SHP77 (cell line): Measurements from ENCODE around the gene MAP3K20.

Source experiments
- DNase-seq, 2 experiments: peaks; one replicate each; lab custom pipeline; 2025; lab: John Stamatoyannopoulos, UW

The MAP3K20 gene

DNA sequence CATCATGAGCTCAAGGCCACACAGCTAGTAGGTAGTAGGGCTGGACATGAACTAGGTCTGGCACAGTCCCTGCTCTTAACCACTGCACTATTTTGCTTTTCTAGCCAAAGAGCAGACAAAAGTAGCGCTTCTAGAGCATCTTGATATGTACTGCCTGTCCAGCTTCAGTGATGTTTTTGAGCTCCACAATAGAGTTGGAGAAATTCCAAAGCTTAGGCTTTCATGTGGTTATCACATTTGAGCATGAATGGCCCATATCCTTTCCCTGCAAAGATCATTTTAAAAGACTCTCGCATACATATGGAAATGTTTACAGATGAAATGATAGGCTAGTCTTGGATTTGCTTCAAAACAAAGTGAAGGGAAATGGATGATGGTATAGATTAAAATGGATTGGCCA, 128.7 kb downstream of the MAP3K20 start:
- DNase-seq: no peak

DNA sequence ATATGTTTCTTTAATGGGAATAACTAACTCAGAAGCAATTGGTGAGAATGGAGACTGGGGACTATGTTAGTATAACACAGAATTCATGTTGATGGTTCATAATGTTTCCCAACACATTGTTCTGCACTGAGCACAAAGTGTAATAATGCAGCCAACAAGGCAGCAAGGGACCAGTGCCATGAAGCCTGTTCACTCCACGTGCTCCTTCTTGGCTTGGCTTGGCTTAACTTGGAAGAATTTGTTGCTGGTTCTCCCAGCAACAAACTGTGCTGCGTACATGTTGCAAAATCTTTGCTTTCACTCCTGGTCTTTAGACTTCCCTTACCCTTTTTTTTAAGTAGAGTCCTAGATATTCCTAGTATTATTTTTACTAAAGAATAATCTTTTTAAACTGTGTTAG, 129.7 kb downstream of the MAP3K20 start:
- no peak for DNase-seq

DNA sequence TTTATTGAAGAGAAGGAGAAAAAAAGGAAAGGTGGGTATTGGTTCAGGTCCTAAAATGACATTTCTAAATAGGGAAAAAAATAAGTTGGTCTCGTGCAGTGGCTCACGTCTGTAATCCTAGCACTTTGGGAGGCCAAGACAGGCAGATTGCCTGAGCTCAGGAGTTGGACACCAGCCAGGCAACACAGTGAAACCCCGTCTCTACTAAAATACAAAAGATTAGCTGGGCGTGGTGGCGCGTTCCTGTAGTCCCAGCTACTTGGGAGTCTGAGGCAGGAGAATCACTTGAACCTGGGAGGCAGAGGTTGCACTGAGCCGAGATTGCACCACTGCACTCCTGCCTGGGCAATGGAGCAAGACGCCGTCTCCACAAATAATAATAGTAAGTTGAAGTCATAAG, 131.5 kb downstream of the MAP3K20 start:
- DNase-seq: peak in 1 of 2 experiments; percentile 14

DNA sequence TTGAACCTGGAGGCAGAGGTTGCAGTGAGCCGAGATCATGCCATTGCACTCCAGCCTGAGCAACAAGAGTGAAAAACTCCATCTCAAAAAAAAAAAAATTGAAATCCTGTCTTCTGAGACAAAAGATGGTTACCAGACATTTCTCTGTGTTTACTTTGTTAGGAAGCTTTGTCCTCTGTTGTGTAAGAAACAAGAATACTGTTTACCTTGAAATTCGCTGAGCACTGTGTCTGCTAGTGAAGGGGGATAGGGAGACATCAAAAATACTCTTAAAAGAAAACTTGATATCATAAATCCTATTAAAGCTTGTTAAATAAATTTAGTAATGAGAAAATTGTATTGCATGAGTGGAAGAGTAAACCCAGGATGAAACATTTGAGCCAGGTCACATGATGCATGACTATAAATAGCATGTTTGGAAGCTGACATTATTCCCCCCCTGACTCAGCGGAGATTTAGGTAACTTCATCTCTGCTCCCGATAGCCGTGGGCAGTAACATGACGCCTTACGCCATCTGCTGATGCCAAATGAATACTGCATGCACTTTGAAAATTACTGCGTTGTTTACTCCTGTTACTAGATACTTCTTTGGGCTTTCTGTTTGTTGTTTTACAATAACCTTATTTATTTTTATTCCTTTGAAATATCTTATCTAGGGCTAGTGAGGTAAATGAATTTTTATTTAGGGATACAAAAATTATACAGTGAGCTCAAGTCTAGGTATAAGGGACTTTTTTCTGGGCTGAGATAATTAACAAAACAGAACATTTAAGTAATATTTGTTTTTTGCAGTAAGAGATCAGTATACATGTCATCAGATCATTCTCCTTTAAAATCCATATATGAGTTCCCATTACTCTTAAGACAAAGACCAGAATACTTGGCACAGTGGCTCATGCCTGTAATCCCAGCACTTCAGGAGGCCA, 134.9 kb downstream of the MAP3K20 start:
- DNase-seq: peak; percentile 43 to 52

GRCh38 chr2:173213181-173213580, 137.5 kb downstream of the MAP3K20 start:
- no peak for DNase-seq

GRCh38 chr2:173214213-173214612, 138.6 kb downstream of the MAP3K20 start:
- DNase-seq: no peak

GRCh38 chr2:173215316-173215715, 139.7 kb downstream of the MAP3K20 start:
- DNase-seq: no peak

DNA sequence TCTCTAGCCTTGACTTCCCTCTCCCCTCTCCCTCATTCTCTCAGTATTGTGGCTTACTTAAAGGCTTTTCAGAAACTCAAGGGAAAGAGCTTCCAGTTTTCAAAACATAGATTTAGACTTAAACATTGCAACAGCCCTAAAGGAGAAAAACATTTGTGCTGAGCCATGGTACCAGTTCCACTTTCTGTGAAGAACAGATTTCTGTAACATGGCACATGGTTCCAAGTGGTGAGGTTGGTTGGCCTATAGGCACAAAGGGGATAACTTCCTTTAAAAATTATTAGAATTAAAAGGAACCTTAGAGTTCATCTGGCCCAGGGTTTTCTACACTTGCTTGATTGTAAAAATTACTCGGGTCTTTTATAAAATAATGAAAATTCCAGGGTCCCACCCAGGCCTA, 140.4 kb downstream of the MAP3K20 start:
- DNase-seq: no peak

- DNase-seq: no peak
Observed at GRCh38 chr2:173216668-173217067, 141.0 kb downstream of the MAP3K20 start.

GRCh38 chr2:173217116-173217840, 141.6 kb downstream of the MAP3K20 start:
- DNase-seq: no peak

DNA sequence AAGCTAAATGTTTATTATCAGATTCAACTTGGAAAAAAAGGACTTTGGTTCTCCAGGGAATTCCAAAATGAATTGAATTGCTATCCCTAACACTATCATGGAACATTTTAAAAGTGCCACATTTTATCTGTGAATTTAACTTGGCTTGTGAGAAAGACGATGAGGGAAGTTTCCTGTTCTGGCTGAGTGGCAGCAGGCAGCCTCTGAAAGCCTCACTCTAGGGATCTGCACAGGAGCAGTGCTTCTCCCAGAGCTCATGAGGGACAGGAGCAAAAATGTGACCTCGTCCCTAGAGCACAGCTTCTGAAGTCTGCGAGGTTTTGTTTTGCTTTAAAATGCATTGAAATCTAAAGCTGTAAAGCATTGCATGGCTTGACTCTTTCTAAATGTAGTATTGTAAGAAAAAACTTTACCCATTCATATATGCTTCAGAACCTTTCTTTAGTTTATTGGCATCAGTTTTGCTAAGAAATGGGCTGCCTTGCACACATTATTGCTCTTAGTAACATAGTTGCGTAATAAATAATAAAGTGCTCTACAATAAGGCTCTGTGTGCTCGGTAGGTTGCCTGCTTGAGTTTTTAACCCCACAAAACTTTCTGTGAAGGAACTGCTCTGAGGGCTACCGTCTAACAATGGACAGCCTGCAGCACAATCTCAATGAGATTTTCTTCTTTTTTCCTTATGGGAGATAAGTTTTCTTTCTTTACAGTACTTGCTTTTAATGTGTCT, 142.8 kb downstream of the MAP3K20 start:
- DNase-seq: no peak

- no peak for DNase-seq
Observed at GRCh38 chr2:173221132-173221695, 145.6 kb downstream of the MAP3K20 start.

- DNase-seq: no peak
Observed at GRCh38 chr2:173221937-173222594, 146.4 kb downstream of the MAP3K20 start.

DNA sequence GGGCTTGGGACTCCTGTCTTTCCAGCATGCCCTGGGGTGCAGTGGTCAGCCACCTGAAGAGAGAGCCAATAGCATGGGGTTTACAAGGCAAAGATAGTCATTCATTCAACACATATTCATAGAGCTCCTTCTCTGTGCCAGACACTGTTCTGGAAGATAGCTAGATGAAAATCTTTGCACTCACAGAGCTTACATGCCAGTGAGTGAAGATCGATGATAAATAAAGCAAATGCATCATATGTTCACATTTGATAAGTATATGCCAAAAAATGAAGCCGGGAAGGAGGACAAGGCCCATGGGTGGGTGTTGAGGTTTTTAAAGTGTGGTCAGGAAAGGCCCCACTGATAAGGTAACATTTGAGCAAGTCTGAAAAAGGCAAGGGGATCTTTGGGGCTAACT, 148.2 kb downstream of the MAP3K20 start:
- DNase-seq: no peak

DNA sequence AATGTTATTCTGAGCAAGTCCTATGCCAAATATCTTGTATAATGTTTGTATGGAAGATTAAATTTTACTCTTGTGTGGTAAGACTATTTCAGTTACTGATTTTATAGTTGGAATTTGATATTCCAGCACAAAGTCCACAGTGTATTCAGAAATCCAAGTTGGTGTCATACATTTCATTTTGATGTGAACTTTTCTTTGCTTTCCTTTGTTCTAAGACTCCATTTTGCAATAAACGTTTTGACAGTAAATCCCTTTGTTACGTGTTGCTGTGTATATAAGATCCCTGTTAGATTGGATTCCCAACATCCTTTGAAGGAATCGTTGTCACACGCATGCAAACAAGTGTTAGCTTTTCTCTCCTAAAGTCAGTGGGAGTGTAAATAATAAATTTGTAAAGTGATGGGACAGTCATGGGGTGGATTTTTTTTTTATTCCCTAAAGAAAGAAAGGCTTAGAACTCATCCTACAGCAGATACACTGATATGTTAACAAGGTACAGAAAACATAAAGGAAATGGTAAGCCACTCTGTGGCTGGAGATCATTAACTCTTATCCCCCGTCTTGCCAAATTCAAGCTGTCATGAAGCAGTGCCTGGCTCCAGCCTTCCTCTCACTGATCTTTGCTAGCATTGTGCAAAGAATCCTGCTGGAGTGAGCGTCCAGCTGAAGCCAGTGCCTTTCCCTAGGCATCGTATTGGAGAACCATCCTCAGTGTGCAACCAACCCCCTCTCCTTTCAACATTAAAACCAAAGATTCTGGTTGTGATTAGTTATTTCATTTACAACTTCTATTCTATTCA, 151.5 kb downstream of the MAP3K20 start:
- peak in 1 of 2 experiments; percentile 2 for DNase-seq

GRCh38 chr2:173229086-173229485, 153.4 kb downstream of the MAP3K20 start:
- no peak for DNase-seq

GRCh38 chr2:173230181-173230580, 154.5 kb downstream of the MAP3K20 start:
- DNase-seq: no peak

GRCh38 chr2:173231042-173231441, 155.4 kb downstream of the MAP3K20 start:
- peak; percentile 4 to 29 for DNase-seq

GRCh38 chr2:173231465-173231864, 155.8 kb downstream of the MAP3K20 start:
- no peak for DNase-seq

DNA sequence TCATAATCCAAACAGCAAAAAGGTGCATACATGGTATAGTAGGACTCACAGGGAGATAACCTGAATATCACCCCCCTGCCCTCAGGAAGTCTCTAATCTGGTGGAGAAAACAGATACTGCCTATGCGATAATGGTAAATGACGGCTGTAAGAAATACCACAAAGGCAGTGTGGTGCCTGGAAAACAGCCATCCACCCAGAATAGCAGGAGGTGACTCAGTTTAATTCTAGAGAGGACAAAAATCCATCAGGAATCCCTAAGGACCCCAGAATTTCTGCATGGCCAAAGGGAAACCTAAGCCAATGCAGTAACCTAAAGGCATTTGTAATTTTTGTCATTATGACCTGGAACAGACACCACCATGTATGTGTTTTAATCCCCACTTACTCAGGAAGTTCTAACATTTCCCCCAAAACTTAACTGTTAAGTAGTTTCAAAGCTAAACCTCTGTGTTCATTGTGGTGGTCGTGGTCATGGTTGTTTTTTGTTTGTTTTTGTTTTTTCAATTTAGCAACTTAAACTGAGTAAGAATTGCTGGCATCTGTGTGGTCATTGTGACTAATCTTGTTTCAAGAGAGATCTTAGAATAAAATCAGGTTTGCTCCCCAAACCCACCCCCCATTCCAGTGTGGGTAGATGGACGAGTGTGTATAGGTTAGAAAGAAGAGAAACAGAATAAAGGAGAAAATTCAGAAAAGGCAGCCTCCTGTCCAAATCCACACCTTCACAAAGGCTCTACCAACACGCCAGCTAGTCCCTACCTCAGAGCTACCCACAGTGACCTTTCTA, 157.5 kb downstream of the MAP3K20 start:
- no peak for DNase-seq
